C4-2B (cell line): ENCODE data around the gene ZNF326.

Experiments
- H3K27ac ChIP-seq: fragments of 450-650 bp; 2 replicates; pipeline ENCODE4 v1.5.1; 2017
- CTCF ChIP-seq: fragments of 450-650 bp; conservative IDR thresholded peaks from 2 replicates; pipeline ENCODE4 v1.5.1; 2017; ENCODE audit warnings: mild to moderate bottlenecking
- ZFX ChIP-seq: fragments of 450-650 bp; IDR thresholded peaks from 2 replicates; pipeline ENCODE4 v1.6.1; 2017

The ZNF326 gene

GRCh38 chr1:89994805-89995597 is at the start of gene ZNF326:
ZNF326 (plus strand) TSS chr1:89995110; CDS start chr1:89995258, 148 bp downstream.
- H3K27ac ChIP-seq: peak within 1 kb of the TSS; percentile 98
- TF ChIP-seq ZFX (peak; percentile 99), CTCF (peak; percentile 17)

- no peak for TF ChIP-seq ZFX
- no peak for TF ChIP-seq CTCF
- no peak overlapping the region for H3K27ac ChIP-seq
These were observed 48.9 kb upstream of the ZNF326 start for GRCh38 chr1:89945852-89946476.

- TF ChIP-seq CTCF (no peak), ZFX (no peak)
- no peak overlapping the region for H3K27ac ChIP-seq
These were observed 48.4 kb upstream of the ZNF326 start for GRCh38 chr1:89946532-89946931.

- H3K27ac ChIP-seq: no peak overlapping the region; the same call in 1 of the 2 replicates
- TF ChIP-seq CTCF (no peak), ZFX (no peak)
These were observed 46.1 kb upstream of the ZNF326 start for GRCh38 chr1:89948722-89949345.

GRCh38 chr1:89949991-89950624 is 44.8 kb upstream of the ZNF326 start:
- TF ChIP-seq CTCF: no peak
- no peak for TF ChIP-seq ZFX
- no peak overlapping the region for H3K27ac ChIP-seq

- H3K27ac ChIP-seq: no peak overlapping the region
- TF ChIP-seq ZFX (no peak), CTCF (no peak)
These were observed 44.2 kb upstream of the ZNF326 start for GRCh38 chr1:89950703-89951102.
